GM18508 (cell line): ENCODE measurements around the gene CTIF.

Source experiments
- ATAC-seq: cut with Tn5 transposase; IDR thresholded peaks from one replicate; pipeline ENCODE4 v1.9.1; 2021; ENCODE audit warnings: moderate number of reproducible peaks; ENCODE audit not compliant: insufficient read depth, unreplicated experiment

The CTIF gene

GRCh38 chr18:48531908-48532307, 6.9 kb upstream of the CTIF start:
- no peak for ATAC-seq

DNA sequence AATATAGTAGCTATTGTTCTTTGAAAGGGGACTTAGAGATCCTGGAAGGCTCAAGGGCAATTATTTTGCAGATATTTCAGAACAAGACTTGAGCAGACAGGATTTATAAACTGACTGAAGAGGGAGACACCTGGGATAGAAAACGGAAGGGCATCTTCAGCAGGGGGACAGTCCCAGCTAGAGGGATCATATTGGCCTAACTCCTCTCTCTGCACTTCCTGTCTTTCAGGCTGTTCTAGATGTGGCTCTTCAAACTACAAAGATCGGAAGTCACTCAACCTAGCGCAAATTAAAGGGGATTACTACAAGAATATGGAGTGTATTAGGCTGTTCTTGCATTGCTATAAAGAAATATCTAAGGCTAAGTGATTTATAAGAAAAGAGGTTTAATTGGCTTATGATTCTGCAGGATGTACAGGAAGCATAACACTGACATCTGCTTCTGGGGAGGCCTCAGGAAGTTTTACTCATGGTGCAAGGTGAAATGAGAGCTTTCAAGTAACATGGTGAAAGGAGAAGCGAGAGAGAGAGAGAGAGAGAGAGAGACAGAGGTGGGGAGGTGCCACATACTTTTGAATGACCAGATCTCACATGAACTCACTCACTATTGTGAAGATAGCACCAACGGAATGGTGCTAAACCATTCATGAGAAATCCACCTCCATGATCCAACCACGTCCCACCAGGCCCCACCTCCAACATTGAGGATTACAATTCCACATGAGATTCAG, 5.3 kb upstream of the CTIF start:
- ATAC-seq, result no peak

DNA sequence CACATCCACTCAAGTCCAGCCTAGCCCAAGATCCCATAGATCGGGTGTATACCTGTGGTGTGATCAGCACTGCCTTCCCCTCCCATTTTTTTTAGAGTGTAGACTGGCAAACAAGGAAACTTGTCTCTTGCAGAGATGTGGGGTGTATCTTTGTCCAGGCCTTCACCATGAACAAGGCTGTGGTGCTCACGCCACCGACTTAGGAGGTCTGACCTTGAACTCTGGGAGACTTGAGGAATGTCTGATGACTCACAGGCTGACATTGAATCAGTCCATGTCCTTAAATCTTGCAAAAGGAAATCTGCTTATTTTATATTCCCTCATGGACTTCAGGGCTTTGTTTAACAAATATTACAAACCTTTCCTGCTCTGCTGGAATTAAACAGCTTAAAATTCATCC, 4.5 kb upstream of the CTIF start:
- ATAC-seq, result no peak

DNA sequence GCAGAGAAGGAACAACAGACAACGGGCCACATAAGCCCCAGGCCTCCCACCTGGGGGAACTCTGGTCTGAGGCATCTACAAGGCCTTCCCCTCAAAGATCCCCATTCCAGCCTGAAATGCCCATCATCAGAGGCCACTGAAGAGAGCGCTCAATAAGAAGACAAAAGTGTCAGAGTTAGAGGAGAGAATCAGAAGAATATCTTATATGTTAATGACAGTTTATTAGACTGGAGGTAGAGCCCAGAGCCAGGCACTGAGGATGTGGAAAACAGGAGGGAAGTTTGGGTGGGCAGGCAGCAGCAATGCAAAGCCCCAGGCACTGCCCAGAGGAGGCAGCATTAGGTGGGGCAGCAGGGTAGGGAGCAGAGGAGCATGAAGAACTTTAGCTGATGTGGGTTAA, 2.9 kb upstream of the CTIF start:
- no peak for ATAC-seq

GRCh38 chr18:48536516-48536915, 2.3 kb upstream of the CTIF start:
- no peak for ATAC-seq

- ATAC-seq, result no peak
These were observed 797 bp downstream of the CTIF start for GRCh38 chr18:48539406-48540250.

GRCh38 chr18:48540251-48541025, 1.6 kb downstream of the CTIF start:
- no peak for ATAC-seq

DNA sequence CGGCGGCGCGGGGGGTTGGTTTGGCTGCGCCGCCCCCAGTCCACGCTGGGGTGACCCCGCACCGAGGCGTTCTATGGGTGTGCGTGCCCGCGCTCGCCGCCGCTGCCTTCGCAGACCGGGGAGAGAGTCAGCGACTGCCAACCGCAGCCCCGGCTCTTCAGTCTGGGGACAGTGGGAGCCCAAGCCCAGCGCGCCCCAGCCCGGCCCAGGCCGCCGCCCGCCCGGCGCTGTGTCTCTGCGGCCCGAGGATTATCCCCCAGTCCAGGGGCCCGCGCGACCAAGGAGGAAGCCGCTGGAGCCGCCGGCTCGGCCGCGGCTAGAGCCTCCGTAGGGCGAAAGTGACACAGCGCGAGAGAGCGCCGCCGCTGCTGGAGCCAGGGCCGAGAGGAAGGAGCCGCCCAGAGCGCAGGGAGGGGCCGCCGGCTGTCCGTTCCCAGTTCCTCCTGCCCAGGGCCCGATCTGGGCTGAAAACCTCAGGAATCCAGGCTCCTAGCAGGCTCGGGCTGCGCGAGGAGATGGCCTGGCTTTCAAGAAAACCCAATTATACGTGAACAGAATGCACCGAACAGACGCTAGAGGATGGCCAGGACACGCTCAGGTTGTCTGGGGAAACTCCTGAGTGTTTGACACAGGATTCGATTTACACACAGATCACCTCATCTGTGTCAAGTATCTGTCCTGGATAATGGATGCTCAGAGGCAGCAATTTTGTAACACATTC, 2.4 kb downstream of the CTIF start:
- ATAC-seq, result no peak

DNA sequence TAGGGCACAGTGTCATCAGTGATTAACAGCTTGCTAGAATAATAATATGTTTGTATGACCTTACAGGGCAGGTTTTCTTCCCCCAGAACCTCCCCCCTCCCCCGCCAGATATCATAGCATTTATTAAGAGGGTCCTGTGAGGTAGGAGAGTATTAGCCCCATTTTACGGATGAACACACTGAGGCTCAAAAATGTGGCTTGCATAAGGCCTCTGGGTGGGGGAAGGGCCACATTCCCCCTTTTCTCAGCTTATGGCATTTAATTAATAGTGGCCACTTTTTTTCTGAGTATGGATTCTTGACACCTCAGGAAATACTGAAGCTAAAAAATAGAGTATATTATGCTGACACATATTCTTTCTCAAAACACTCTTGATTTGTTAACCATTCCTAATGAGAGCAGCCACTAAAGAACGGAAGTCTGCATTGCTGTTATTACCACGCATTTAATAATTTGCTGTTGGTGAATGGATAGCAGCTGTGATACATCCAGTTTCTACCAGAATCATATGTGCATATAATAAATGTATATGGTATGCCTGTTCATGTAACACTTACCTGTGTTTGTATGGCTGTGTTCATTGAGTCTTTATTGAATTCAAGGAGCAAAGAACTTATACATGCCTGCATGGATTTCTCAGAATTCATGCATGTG, 3.0 kb downstream of the CTIF start:
- ATAC-seq, result no peak

GRCh38 chr18:48542513-48543181, 3.8 kb downstream of the CTIF start:
- no peak for ATAC-seq

GRCh38 chr18:48543228-48543627, 4.4 kb downstream of the CTIF start:
- no peak for ATAC-seq

DNA sequence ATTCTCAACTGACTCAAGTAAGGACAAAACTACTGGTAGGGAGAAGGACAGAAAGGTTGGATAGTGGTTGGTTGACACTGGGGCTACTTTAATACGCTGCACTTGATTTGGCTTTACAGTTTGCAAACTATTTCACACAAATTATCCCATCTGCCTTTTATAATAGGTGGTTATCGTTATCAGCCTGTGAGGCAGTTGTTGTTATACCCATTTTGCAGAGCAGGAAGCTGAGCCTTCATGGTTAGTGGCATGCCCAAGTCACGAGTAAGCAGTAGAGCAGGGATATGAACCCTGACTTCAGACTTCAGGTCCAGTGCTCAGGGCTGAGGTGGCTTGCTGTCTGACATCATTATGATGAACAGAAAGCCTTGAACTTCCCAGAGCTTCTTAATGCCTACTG, 5.3 kb downstream of the CTIF start:
- no peak for ATAC-seq

- ATAC-seq, result no peak
These were observed 6.0 kb downstream of the CTIF start for GRCh38 chr18:48544661-48545415.

- no peak for ATAC-seq
These were observed 7.0 kb downstream of the CTIF start for GRCh38 chr18:48545757-48546321.

GRCh38 chr18:48546396-48546795, 7.6 kb downstream of the CTIF start:
- no peak for ATAC-seq

DNA sequence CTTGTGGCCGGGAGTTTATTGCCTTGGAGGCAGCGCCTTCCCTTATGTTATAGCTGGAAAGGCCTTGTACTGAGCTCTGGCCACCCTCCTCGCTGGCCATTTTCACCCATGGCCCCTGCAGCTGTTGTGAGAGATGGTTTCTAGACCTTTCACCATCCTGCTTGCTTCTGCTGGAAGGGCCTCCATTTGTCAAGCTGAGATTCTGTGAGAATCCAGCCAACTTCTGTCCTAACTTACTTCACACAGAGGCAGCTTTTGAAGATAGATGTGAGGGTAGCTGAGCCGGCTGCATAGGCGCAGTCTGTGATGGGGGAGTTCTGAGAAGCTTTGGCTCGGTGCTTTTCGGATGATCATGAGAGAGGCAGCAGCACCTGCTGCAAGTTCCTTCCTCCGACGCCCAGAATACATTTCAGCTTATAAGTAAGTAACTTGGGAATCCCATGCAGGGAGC, 8.7 kb downstream of the CTIF start:
- ATAC-seq, result no peak

DNA sequence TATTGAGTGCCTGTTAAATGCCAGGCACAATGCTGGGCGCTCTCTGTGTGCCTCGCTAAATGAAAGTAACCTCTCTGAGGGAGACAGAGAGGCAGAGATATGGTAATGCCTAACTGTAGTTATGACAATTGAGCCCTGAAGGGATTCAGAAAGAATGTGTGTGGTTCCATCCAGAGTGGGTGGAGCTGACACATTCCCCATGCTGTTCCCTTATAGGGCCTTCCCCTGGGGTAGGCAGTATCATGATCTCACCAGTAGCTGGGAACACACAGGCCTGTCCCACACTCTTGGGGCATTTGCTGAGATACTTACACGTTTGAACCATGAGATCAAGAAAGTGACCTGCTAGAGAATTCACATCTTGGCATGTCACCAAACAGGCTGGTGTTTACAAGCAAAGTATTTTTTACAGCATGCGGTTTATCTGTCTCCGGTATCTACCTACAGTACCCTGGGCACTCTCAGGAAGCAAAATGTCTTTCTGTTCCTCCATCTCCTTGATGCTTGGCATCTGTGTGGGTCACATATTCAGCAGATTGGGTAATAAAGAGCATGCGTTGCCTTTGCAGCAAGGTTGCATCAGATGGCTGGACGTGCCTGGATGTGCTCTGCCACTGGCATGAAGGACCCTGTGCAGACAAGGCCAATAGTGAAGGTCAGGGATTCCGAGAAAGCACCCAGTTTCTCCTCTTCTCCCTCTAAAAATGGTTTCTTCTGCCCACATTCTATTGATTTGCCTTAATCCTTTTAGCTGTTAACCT, 9.4 kb downstream of the CTIF start:
- no peak for ATAC-seq

DNA sequence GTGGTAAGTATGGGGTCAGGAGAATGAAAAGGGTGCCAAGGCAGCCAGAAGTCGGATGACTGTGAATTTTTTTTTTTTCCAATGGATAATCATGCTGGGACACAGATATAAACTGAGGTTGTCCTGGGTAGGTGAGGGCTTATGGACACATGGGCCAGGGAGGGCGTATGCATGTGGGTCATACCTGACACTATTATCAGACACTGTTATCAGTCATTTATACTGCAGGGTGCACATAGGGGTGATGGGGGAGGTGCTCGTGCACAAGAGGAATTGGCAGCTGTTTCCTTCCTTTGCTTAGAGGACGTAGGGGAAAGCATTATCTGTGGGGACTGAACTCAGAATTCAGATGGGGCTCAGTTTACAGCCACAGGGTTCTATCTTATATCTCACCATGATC, 10.1 kb downstream of the CTIF start:
- ATAC-seq, result no peak
